Uterine smooth muscle cell (primary cell): Measurements from ENCODE around the gene CNTROB. TPM values are rescaled to one million over a fixed set of nuclear protein-coding genes. Genes with fewer than 3 reads are reported as not detected.

Experiments
- total RNA-seq: library from RNA; depleted of rRNA; stranded (reverse); fragments of >200 nt; gene quantifications from 2 replicates; pipeline ENCODE4 v1.2.3, GENCODE V29; 2014

Gene CNTROB, protein sequence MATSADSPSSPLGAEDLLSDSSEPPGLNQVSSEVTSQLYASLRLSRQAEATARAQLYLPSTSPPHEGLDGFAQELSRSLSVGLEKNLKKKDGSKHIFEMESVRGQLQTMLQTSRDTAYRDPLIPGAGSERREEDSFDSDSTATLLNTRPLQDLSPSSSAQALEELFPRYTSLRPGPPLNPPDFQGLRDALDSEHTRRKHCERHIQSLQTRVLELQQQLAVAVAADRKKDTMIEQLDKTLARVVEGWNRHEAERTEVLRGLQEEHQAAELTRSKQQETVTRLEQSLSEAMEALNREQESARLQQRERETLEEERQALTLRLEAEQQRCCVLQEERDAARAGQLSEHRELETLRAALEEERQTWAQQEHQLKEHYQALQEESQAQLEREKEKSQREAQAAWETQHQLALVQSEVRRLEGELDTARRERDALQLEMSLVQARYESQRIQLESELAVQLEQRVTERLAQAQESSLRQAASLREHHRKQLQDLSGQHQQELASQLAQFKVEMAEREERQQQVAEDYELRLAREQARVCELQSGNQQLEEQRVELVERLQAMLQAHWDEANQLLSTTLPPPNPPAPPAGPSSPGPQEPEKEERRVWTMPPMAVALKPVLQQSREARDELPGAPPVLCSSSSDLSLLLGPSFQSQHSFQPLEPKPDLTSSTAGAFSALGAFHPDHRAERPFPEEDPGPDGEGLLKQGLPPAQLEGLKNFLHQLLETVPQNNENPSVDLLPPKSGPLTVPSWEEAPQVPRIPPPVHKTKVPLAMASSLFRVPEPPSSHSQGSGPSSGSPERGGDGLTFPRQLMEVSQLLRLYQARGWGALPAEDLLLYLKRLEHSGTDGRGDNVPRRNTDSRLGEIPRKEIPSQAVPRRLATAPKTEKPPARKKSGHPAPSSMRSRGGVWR
- total RNA-seq: 27.2 and 44.9 TPM in 2 replicates

GRCh38 chr17:7931709-7932482 is at the start of gene CNTROB, which contains the start of gene TRAPPC1:
CNTROB (plus strand) TSS chr17:7932206; CDS start chr17:7933080, 874 bp downstream.
TRAPPC1 (minus strand) TSS chr17:7931946; CDS start chr17:7931829, 117 bp downstream.

GRCh38 chr17:7888184-7888920 is 43.7 kb upstream of the CNTROB start, which contains the start of gene CHD3:
CHD3 (plus strand) TSS chr17:7888789; CDS start chr17:7889001, 212 bp downstream.

GRCh38 chr17:7915611-7916384 is 16.2 kb upstream of the CNTROB start, which contains the start of gene RNF227:
RNF227 (minus strand) TSS chr17:7916289; CDS start chr17:7916195, 94 bp downstream.

GRCh38 chr17:7929158-7930023 is 2.6 kb upstream of the CNTROB start, which contains the start of gene KCNAB3:
KCNAB3 (minus strand) TSS chr17:7929856; CDS start chr17:7929435, 421 bp downstream.

Other genes starting within 250 kb of the CNTROB start
- gene TP53, start 244.7 kb upstream of the CNTROB start, total RNA-seq: 14.9 and 23.9 TPM in 2 replicates
- 4.6 and 9.8 TPM in 2 replicates for gene WRAP53, start 243.7 kb upstream of the CNTROB start, total RNA-seq
- 0.11 and 0.12 TPM in 2 replicates for gene EFNB3, start 227.0 kb upstream of the CNTROB start, total RNA-seq
- 0.22 and 0.37 TPM in 2 replicates for gene DNAH2, start 214.5 kb upstream of the CNTROB start, total RNA-seq
- 5.1 and 7.5 TPM in 2 replicates for gene KDM6B, start 98.0 kb upstream of the CNTROB start, total RNA-seq
- gene TMEM88, start 77.1 kb upstream of the CNTROB start, total RNA-seq: 0.22 and 0.50 TPM in 2 replicates
- gene NAA38, start 74.6 kb upstream of the CNTROB start, total RNA-seq: 59.4 and 81.0 TPM in 2 replicates
- gene CYB5D1, start 74.2 kb upstream of the CNTROB start, total RNA-seq: 9.0 and 12.8 TPM in 2 replicates
- gene CHD3, start 43.4 kb upstream of the CNTROB start, total RNA-seq: 135 and 232 TPM in 2 replicates
- 2.5 TPM in 2 replicates for gene RNF227, start 15.9 kb upstream of the CNTROB start, total RNA-seq
- gene KCNAB3, start 2.4 kb upstream of the CNTROB start, total RNA-seq: 0.75 and 1.00 TPM in 2 replicates
- 46.6 and 48.2 TPM in 2 replicates for gene TRAPPC1, start 260 bp upstream of the CNTROB start, total RNA-seq
- gene GUCY2D, start 70.4 kb downstream of the CNTROB start, total RNA-seq: under 0.01 TPM in 2 replicates
- 0.12 TPM in 1 of 2 replicates, not detected in the other for gene ALOX15B, start 106.9 kb downstream of the CNTROB start, total RNA-seq
- not detected in 2 replicates for gene ALOX12B, start 155.5 kb downstream of the CNTROB start, total RNA-seq
- 0.25 and 0.55 TPM in 2 replicates for gene ALOXE3, start 186.3 kb downstream of the CNTROB start, total RNA-seq
- not detected in 2 replicates for gene HES7, start 191.9 kb downstream of the CNTROB start, total RNA-seq
- gene PER1, start 220.2 kb downstream of the CNTROB start, total RNA-seq: 9.3 and 15.4 TPM in 2 replicates
- 6.0 and 6.1 TPM in 2 replicates for gene VAMP2, start 230.7 kb downstream of the CNTROB start, total RNA-seq
- 20.5 and 32.9 TPM in 2 replicates for gene TMEM107, start 244.2 kb downstream of the CNTROB start, total RNA-seq